Measurements from ENCODE around the gene AFAP1. TPM values are rescaled to one million over a fixed set of nuclear protein-coding genes. Genes with fewer than 3 reads are reported as not detected.

AFAP1 gene
- total RNA-seq, 4 donors from 2014 or later, result 8.2 to 22.3 (median 15.2) TPM

GRCh38 chr4:7962609-7963508 lies 23.2 kb upstream of the AFAP1 start:
- WGBS, 2 donors, result 82 to 85% methylated on average over 17 of the region's 17 CpGs
- intact Hi-C loops (cut with DNase I; ENCODE audit: low total_unique reads), result no loop called here

DNA sequence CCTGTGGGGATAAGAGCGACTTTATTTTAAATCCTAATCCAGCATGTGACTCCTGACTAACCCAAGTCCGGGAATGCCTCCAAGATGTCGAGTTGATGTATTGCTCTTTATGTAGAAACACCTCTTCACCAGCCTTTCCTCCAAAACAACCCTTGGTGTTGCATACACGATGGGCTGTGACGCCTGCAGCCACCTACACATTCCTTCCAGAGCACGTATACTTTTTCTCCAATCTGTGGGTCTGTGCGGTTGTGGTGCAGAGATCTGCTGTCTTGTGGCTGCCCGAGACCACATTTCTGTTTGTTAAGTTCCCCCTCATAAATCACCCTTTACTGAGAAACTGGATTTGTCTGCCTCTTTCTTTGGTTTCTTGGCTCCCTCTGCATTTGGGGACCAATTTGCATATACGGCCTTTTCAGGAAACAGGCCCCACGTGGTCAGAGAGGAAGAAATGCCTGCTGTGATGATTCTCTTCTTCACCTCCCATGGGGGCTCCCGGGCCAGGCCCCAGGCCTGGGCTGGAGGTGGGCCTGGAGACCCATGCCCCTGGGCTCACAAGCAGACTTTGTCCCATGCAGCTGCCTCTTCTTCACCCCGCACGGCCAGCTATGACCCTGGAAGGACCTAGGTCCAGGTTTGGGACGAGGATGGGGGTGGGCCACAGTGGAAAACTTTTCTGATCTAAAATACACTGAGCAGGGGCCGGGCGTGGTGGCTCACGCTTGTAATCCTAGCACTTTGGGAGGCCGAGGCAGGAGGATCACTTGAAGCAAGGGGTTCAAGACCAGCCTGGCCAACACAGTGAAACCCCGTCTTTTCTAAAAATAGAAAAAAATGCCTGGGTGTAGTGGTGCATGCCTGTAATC lies 21.4 kb upstream of the AFAP1 start:
- H3K4me3 ChIP-seq (ENCODE audit: low read depth, poor library complexity, severe bottlenecking), result no peak overlapping the region
- TF ChIP-seq POLR2A (IDR thresholded peaks at IDR 0.05), result no peak
- TF ChIP-seq CTCF (IDR thresholded peaks at IDR 0.05), result no peak
- intact Hi-C loops (cut with DNase I; ENCODE audit: low total_unique reads), result no loop called here
- WGBS, 2 donors, result 43 to 49% methylated on average over 19 of the region's 19 CpGs
- DNase-seq (ENCODE audit: low spot score in 2 of 2), result peak in 1 of 2 donors; percentile 79

More at GRCh38 chr4:7962609-7963508, 23.2 kb upstream of the AFAP1 start:
- no peak overlapping the region for H3K4me3 ChIP-seq (ENCODE audit: low read depth, poor library complexity, severe bottlenecking)
- TF ChIP-seq CTCF (IDR thresholded peaks at IDR 0.05), result no peak
- no peak for TF ChIP-seq POLR2A (IDR thresholded peaks at IDR 0.05)
- DNase-seq (ENCODE audit: low spot score in 2 of 2), result peak in 1 of 2 donors; percentile 75

GRCh38 chr4:7960017-7960789 lies 20.5 kb upstream of the AFAP1 start:
- 75 to 84% methylated on average over 8 to 11 of the region's 11 CpGs for WGBS, 2 donors
- H3K4me3 ChIP-seq (ENCODE audit: low read depth, poor library complexity, severe bottlenecking), result no peak overlapping the region
- intact Hi-C loops (cut with DNase I; ENCODE audit: low total_unique reads), result no loop called here
- no peak for TF ChIP-seq POLR2A (IDR thresholded peaks at IDR 0.05)
- no peak for TF ChIP-seq CTCF (IDR thresholded peaks at IDR 0.05)
- DNase-seq (ENCODE audit: low spot score in 2 of 2), result no peak

GRCh38 chr4:7959078-7959477 lies 19.4 kb upstream of the AFAP1 start:
- H3K4me3 ChIP-seq (ENCODE audit: low read depth, poor library complexity, severe bottlenecking), result no peak overlapping the region
- WGBS, 2 donors, result 82 to 86% methylated on average over 7 of the region's 7 CpGs
- intact Hi-C loops (cut with DNase I; ENCODE audit: low total_unique reads), result no loop called here
- TF ChIP-seq POLR2A (IDR thresholded peaks at IDR 0.05), result no peak
- no peak for TF ChIP-seq CTCF (IDR thresholded peaks at IDR 0.05)
- DNase-seq (ENCODE audit: low spot score in 2 of 2), result no peak

GRCh38 chr4:7956934-7957656 lies 17.4 kb upstream of the AFAP1 start:
- WGBS, 2 donors, result 77 to 85% methylated on average over 11 of the region's 11 CpGs
- no peak for DNase-seq (ENCODE audit: low spot score in 2 of 2)
- no peak overlapping the region for H3K4me3 ChIP-seq (ENCODE audit: low read depth, poor library complexity, severe bottlenecking)
- intact Hi-C loops (cut with DNase I; ENCODE audit: low total_unique reads), result no loop called here
- TF ChIP-seq CTCF (IDR thresholded peaks at IDR 0.05), result no peak
- TF ChIP-seq POLR2A (IDR thresholded peaks at IDR 0.05), result no peak

Measured in lower leg skin (tissue), 4 donors.